OCI-LY7 (cell line): ENCODE data around the gene ZFR2.

Experiments used
- CTCF ChIP-seq: fragments of 200-600 bp; sonication (generic); conservative IDR thresholded peaks from 2 replicates; pipeline ENCODE4 v1.5.1; 2014; ENCODE audit warnings: mild to moderate bottlenecking, antibody characterized with exemption, low read length, moderate library complexity, mixed read lengths
- EZH2phosphoT487 ChIP-seq: fragments of 200-600 bp; sonication (generic); IDR thresholded peaks from 2 replicates; pipeline ENCODE4 v1.6.1; 2018; ENCODE audit warnings: low read depth, borderline replicate concordance, mild to moderate bottlenecking, mixed run types, antibody characterized with exemption, low read length, moderate library complexity, mixed read lengths

GRCh38 chr19:3914199-3914598 lies 45.4 kb upstream of the ZFR2 start:
- no peak for TF ChIP-seq CTCF
- TF ChIP-seq EZH2phosphoT487: no peak
